ENCODE measurements around the gene CTNNBL1. TPM values are rescaled to one million over a fixed set of nuclear protein-coding genes. Genes with fewer than 3 reads are reported as not detected.
A peak's percentile ranks its signal among the peaks of the same experiment; 100 is the strongest.
"Not testable (repeated sequence)": the region's sequence is repeated elsewhere in the genome, so short reads cannot be mapped to it uniquely, and the experiment has no call there.

The CTNNBL1 gene
- total RNA-seq, 1 donor from 2014 or later = 67.0 TPM

DNA sequence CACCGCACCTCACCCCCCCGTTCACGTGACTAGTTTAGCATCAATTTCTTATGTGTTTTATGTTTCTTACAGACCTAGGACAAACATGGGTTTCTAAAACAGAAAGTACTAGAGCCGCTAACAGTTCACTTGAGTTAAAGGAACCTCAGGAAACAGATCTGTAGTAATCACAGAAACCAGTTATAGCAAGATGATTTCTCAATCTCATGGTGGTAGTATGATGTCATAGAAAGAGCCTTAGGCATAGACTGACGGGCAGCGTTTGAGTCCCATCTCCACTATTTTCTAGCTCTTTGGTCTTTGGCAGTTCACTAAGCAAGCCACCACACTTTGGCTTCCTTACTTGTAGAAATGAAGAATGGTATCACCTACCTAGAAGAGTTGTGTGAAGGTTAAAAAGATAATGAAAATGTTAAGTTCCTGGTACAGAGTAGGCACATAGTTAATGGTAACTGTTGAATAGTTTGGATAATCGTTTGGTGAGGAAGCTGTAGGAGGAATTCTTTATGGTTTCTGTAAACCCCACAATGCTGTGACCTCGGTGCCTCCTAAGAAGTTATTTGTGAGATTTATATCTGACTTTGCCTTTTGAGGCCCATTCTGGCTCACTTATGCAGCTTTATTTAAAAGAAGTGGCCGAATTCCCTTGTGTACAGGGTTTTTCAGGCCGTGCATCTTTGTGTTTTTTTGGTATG, 21.3 kb downstream of the CTNNBL1 start:
- Mint-ChIP-seq H3K27me3 (ENCODE audit: low read depth, unreplicated experiment) (no peaks in the 10 kb centered on the region), H3K27ac (ENCODE audit: unreplicated experiment) (peak overlapping the region; percentile 82), H3K9me3 (ENCODE audit: unreplicated experiment) (no peaks in the 10 kb centered on the region), H3K4me1 (ENCODE audit: low read depth, unreplicated experiment) (peaks cover 21% of the 10 kb centered on the region), H3K36me3 (ENCODE audit: low read depth, unreplicated experiment) (peaks cover 12% of the 10 kb centered on the region), H3K4me3 (ENCODE audit: unreplicated experiment) (no peak overlapping the region)
- no peak for TF ChIP-seq EZH2 (IDR thresholded peaks at IDR 0.05; ENCODE audit: insufficient read depth, low read length)
- TF ChIP-seq, protein P1, sequence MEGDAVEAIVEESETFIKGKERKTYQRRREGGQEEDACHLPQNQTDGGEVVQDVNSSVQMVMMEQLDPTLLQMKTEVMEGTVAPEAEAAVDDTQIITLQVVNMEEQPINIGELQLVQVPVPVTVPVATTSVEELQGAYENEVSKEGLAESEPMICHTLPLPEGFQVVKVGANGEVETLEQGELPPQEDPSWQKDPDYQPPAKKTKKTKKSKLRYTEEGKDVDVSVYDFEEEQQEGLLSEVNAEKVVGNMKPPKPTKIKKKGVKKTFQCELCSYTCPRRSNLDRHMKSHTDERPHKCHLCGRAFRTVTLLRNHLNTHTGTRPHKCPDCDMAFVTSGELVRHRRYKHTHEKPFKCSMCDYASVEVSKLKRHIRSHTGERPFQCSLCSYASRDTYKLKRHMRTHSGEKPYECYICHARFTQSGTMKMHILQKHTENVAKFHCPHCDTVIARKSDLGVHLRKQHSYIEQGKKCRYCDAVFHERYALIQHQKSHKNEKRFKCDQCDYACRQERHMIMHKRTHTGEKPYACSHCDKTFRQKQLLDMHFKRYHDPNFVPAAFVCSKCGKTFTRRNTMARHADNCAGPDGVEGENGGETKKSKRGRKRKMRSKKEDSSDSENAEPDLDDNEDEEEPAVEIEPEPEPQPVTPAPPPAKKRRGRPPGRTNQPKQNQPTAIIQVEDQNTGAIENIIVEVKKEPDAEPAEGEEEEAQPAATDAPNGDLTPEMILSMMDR (IDR thresholded peaks at IDR 0.05; ENCODE audit: insufficient read depth, low read depth, low read length) = no peak
- DNase-seq (ENCODE audit: low read depth) (peak; percentile 56), FAIRE-seq (no peak)
- H4K20me1 ChIP-seq (ENCODE audit: insufficient read depth, low read length) = peaks cover 68% of the 10 kb centered on the region
- H3K27me3 ChIP-seq (ENCODE audit: insufficient read depth, low read length) = no peaks in the 10 kb centered on the region
- H3K79me2 ChIP-seq (ENCODE audit: insufficient read depth, low read length) = peaks cover 42% of the 10 kb centered on the region
- H3K9ac ChIP-seq (ENCODE audit: low read length) = no peak overlapping the region
- H3K9me3 ChIP-seq (ENCODE audit: insufficient read depth, low read depth, low read length) = no peaks in the 10 kb centered on the region
- no peaks in the 10 kb centered on the region for H3K36me3 ChIP-seq (ENCODE audit: insufficient read depth, low read length)
- no peaks in the 10 kb centered on the region for H3K4me1 ChIP-seq (ENCODE audit: insufficient read depth, low read length)
- H3K4me3 ChIP-seq (ENCODE audit: insufficient read depth, low read depth, low read length) = no peak overlapping the region
- H3K27ac ChIP-seq (ENCODE audit: low read depth, low read length) = no peak overlapping the region
- H2AFZ ChIP-seq (ENCODE audit: low read depth, low read length) = no peak overlapping the region
- H3K4me2 ChIP-seq (ENCODE audit: low read length) = no peak overlapping the region

DNA sequence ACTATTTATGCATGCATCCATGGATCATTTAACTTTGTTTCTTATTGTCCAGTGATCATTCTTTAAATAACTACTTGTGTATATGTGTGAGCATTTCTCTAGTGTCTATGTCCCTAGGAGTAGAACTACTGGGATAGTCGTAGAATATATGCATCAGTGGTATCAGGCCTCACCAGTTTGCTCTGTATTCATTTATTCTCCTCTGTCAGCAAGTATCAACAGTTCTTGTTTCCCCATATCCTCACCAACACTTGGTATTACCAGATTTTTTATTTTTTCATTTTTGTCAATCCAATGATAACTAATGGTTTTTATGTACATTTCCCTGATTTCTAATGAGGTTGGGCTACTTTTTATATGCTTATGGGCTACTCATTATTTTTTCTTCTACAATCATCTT, 27.9 kb downstream of the CTNNBL1 start:
- Histone ChIP-seq H3K79me2 (ENCODE audit: insufficient read depth, low read length) (peaks cover 27% of the 10 kb centered on the region), H3K9ac (ENCODE audit: low read length) (no peak overlapping the region), H3K27ac (ENCODE audit: low read depth, low read length) (no peak overlapping the region), H2AFZ (ENCODE audit: low read depth, low read length) (no peak overlapping the region), H3K27me3 (ENCODE audit: insufficient read depth, low read length) (no peaks in the 10 kb centered on the region), H3K4me1 (ENCODE audit: insufficient read depth, low read length) (no peaks in the 10 kb centered on the region), H3K9me3 (ENCODE audit: insufficient read depth, low read depth, low read length) (no peaks in the 10 kb centered on the region), H3K4me2 (ENCODE audit: low read length) (no peak overlapping the region), H4K20me1 (ENCODE audit: insufficient read depth, low read length) (peaks cover 57% of the 10 kb centered on the region), H3K4me3 (ENCODE audit: insufficient read depth, low read depth, low read length) (no peak overlapping the region), H3K36me3 (ENCODE audit: insufficient read depth, low read length) (no peaks in the 10 kb centered on the region)
- peaks cover 4% of the 10 kb centered on the region for H3K36me3 Mint-ChIP-seq (ENCODE audit: low read depth, unreplicated experiment)
- H3K9me3 Mint-ChIP-seq (ENCODE audit: unreplicated experiment) = no peaks in the 10 kb centered on the region
- TF ChIP-seq EZH2 (IDR thresholded peaks at IDR 0.05; ENCODE audit: insufficient read depth, low read length) = no peak
- TF ChIP-seq, protein P1 (IDR thresholded peaks at IDR 0.05; ENCODE audit: insufficient read depth, low read depth, low read length) = no peak
- no peaks in the 10 kb centered on the region for H3K27me3 Mint-ChIP-seq (ENCODE audit: low read depth, unreplicated experiment)
- no peak for DNase-seq (ENCODE audit: low read depth)
- no peak overlapping the region for H3K4me3 Mint-ChIP-seq (ENCODE audit: unreplicated experiment)
- H3K27ac Mint-ChIP-seq (ENCODE audit: unreplicated experiment) = no peak overlapping the region
- FAIRE-seq = no peak
- H3K4me1 Mint-ChIP-seq (ENCODE audit: low read depth, unreplicated experiment) = peaks cover 5% of the 10 kb centered on the region

DNA sequence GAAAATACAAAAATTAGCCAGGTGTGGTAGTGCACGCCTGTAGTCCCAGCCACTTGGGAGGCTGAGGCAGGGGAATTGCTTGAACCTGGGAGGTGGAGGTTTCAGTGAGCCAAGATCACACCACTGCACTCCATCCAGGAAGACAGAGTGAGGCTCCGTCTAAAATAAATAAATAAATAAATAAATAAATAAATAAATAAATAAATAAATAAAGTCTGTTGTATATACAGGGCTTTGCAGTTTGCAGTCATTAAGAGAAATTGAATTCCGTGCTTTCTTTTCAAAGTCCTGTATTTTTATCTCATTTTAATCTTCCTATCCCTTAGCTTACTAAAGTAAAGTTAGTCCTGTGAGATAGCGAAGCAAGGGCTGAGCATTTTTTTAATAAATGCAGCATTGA, 28.5 kb downstream of the CTNNBL1 start:
- not testable (repeated sequence) for H3K27ac ChIP-seq (ENCODE audit: low read depth, low read length); H3K27ac Mint-ChIP-seq (ENCODE audit: unreplicated experiment); DNase-seq (ENCODE audit: low read depth); H3K27me3 ChIP-seq (ENCODE audit: insufficient read depth, low read length); H3K36me3 Mint-ChIP-seq (ENCODE audit: low read depth, unreplicated experiment); H3K36me3 ChIP-seq (ENCODE audit: insufficient read depth, low read length); H3K4me3 Mint-ChIP-seq (ENCODE audit: unreplicated experiment); H3K9me3 Mint-ChIP-seq (ENCODE audit: unreplicated experiment); FAIRE-seq; H3K9ac ChIP-seq (ENCODE audit: low read length); H3K27me3 Mint-ChIP-seq (ENCODE audit: low read depth, unreplicated experiment); H3K9me3 ChIP-seq (ENCODE audit: insufficient read depth, low read depth, low read length); H2AFZ ChIP-seq (ENCODE audit: low read depth, low read length); H3K4me3 ChIP-seq (ENCODE audit: insufficient read depth, low read depth, low read length); H3K4me2 ChIP-seq (ENCODE audit: low read length); H3K4me1 ChIP-seq (ENCODE audit: insufficient read depth, low read length); H3K4me1 Mint-ChIP-seq (ENCODE audit: low read depth, unreplicated experiment)
- Histone ChIP-seq H3K79me2 (ENCODE audit: insufficient read depth, low read length) (peaks cover 27% of the 10 kb centered on the region), H4K20me1 (ENCODE audit: insufficient read depth, low read length) (peaks cover 56% of the 10 kb centered on the region)
